HG03060 (cell line): ENCODE measurements around the gene PDE9A.
"Not testable (repeated sequence)": the region's sequence is repeated elsewhere in the genome, so short reads cannot be mapped to it uniquely, and the experiment has no call there.

ENCODE experiments used
- ATAC-seq: cut with Tn5 transposase; IDR thresholded peaks from one replicate; pipeline ENCODE4 v1.9.1; 2021; ENCODE audit warnings: low read depth, moderate number of reproducible peaks; ENCODE audit not compliant: unreplicated experiment

PDE9A gene

GRCh38 chr21:42653231-42654061 lies at the start of gene PDE9A:
TSS of gene PDE9A (plus strand) at chr21:42653621. CDS start at chr21:42653815, 194 bp downstream.
- no peak for ATAC-seq

GRCh38 chr21:42607102-42607501 lies 46.3 kb upstream of the PDE9A start:
- no peak for ATAC-seq

GRCh38 chr21:42607525-42608102 lies 45.8 kb upstream of the PDE9A start:
- ATAC-seq: no peak

- no peak for ATAC-seq
These were observed 45.0 kb upstream of the PDE9A start for GRCh38 chr21:42608446-42608845.

GRCh38 chr21:42609811-42610210 lies 43.6 kb upstream of the PDE9A start:
- ATAC-seq: no peak

DNA sequence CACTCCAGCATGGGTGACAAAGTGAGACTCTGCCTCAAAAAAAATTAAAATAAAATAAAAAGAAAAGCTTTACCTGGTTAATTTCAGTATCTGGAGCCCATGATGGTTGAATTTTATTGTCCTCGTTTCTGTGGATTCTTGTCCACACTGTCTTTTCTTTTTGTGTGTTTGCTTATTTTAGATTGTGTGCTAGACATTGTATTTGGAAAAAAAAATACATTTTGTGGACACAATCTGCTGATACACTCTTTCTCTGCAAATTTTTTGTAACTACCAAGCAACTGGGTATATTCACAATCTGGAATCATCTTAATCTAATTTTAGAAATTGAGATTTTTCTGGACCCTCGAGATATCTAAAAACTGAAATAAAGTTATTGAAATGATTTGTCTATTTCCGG lies 41.6 kb upstream of the PDE9A start:
- ATAC-seq: no peak

GRCh38 chr21:42612390-42612789 lies 41.0 kb upstream of the PDE9A start:
- ATAC-seq: no peak

DNA sequence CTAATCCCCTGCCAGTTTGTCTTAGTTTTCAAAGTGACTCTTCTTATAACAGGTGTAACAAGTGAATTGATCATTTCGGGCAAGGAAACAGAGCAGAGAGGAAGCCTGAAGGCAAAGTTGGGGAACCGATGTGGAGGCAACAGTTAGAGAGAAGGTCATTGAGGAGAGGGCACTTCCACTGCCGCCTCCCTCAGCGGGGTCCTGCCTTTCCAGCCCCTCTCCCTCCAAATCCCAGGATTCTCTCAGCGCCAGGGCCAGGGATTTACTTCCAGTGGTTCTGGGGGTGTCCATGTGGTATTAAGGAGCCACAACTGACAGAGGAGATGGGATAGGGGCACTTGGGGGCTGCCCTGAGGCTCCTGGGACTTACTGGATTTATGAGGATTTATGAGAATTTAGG lies 39.7 kb upstream of the PDE9A start:
- ATAC-seq: no peak

GRCh38 chr21:42614396-42614795 lies 39.0 kb upstream of the PDE9A start:
- no peak for ATAC-seq

GRCh38 chr21:42614811-42615351 lies 38.5 kb upstream of the PDE9A start:
- no peak for ATAC-seq

- not testable (repeated sequence) for ATAC-seq
These were observed 38.0 kb upstream of the PDE9A start for GRCh38 chr21:42615377-42615776.

DNA sequence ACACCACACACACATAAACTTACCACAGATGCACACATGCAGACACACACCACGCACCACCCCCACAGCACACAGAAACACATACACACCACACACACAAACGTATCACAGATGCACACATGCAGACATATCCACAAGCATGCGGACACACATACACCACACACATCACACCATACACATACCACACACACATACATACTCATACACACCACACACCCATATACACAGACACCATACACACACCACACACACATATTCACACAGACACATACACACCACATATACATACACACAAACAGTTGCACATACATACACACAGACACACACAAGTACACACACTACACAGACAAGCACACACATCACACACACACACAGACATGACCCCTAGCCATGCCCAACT lies 37.5 kb upstream of the PDE9A start:
- ATAC-seq: no peak

- ATAC-seq: no peak
These were observed 37.0 kb upstream of the PDE9A start for GRCh38 chr21:42616446-42616845.

DNA sequence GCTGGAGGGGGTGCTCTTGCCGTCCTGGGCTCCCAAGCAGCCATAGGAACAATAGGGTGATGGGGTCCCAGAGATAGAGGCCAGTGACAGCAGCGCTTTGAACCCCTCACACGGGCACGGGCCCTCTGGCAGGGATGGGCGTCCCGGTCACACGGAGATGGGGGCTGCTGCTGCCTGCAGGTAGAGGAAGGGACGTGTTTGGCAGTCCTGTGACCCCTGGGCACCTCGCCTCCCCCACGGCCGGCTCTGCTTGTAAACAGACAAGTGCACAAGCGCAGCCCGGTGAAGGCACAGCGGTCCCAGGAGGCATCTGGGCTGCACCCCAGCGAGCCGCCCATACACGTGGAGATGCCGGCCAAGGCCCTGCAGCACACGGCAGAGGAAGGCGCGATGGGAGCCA lies 36.5 kb upstream of the PDE9A start:
- ATAC-seq: no peak

DNA sequence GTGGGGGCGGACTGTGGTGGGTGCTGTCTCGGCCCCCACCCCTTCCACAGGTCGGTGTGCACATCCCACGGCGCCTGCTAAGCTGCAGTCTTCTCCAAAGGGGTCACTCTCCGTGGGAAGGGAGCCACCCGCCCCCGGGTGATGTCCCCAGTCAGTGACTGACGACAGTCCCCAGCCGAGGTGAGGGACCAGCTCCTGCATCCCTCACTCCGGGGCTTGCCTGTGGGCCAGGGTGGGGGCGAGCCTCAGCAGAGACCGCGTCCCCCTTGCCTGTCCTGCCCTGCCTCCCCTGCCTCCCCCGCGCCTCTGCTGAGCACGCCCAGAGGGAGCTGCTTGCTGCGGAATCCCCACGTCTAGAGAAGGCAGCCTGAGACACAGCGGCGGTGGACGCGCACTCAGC lies 35.9 kb upstream of the PDE9A start:
- ATAC-seq: no peak

GRCh38 chr21:42618707-42619102 lies 34.7 kb upstream of the PDE9A start:
- ATAC-seq: no peak

DNA sequence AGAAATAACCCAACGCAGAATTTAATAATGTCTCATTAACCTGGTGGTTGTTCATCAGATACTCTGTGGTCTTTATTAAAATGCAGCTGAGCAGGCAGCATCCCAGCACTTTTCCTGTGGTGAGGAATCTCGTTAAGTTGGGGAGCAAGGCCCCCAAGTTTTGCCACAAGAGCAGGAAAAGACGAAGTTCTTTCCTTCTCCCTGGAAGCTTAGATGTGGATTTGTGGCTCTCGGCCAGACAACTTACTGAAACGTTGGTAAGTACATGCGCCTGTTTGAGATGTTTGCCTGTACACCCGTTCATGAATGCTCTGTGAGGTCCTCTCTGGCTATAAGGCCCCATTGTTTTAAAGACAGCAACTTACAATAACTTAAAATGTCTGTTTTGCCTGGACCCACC lies 34.3 kb upstream of the PDE9A start:
- ATAC-seq: no peak

- no peak for ATAC-seq
These were observed 33.6 kb upstream of the PDE9A start for GRCh38 chr21:42619841-42620240.

- ATAC-seq: no peak
These were observed 32.1 kb upstream of the PDE9A start for GRCh38 chr21:42621166-42621818.

DNA sequence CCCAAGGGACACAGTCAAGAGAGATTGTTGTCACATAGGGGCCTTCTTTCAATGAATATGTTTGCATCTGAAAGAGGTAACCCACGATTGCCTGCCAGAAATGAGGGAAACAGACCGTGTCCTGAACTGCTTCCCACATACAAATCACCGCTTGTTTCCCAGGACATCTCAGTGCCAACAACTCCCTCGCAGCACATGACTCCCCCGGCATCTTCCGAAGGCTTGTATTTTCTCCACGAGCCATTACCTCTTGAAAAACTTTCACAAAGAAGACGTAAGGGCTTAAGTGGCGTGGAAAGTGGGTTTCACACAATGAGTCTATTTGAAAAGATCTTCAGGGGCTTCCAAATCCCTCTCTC lies 31.6 kb upstream of the PDE9A start:
- no peak for ATAC-seq

- ATAC-seq: no peak
These were observed 31.1 kb upstream of the PDE9A start for GRCh38 chr21:42622284-42622683.

DNA sequence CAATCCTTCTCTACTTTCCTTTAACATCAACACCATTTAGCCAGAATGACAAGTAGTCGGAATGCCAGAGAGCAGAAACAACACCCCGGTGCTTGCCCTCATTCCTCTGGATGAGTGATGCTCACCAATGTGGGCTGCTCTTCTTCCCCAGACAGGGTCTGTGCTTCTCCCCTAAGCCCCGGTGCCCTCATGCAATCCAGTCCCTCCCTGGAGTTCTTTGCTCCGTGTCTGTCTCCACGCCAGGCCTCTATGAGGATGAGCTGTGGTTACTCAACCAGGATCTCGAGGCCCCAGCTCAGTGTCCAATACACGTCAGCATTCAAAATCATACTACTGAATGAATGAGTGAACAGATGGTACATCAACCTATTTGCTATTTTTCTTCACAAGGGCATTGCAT lies 29.7 kb upstream of the PDE9A start:
- no peak for ATAC-seq
